A549 (cell line): ENCODE measurements around the gene FGF7.

Source experiments
- CHD2 ChIP-seq: fragments of 150-350 bp; IDR thresholded peaks from 2 replicates; pipeline ENCODE4 v1.6.1; 2014; ENCODE audit warnings: low read length; ENCODE audit not compliant: partially characterized antibody
- CHD4 ChIP-seq: fragments of 200-600 bp; sonication (generic); IDR thresholded peaks from 2 replicates; pipeline ENCODE4 v1.6.1; 2016; ENCODE audit warnings: antibody characterized with exemption, mild to moderate bottlenecking, borderline replicate concordance
- CTCF ChIP-seq: fragments of >200 bp; sonication (Bioruptor Twin); formaldehyde crosslinking; IDR thresholded peaks from 3 replicates; pipeline ENCODE4 v1.5.1; 2016
- KDM5A ChIP-seq: fragments of 200-600 bp; sonication (generic); IDR thresholded peaks from 2 replicates; pipeline ENCODE4 v1.6.1; 2016; ENCODE audit warnings: antibody characterized with exemption, mild to moderate bottlenecking
- POLR2A ChIP-seq: IDR thresholded peaks from 2 replicates; pipeline ENCODE4 v1.6.1; 2012; ENCODE audit warnings: mild to moderate bottlenecking, low read length

DNA sequence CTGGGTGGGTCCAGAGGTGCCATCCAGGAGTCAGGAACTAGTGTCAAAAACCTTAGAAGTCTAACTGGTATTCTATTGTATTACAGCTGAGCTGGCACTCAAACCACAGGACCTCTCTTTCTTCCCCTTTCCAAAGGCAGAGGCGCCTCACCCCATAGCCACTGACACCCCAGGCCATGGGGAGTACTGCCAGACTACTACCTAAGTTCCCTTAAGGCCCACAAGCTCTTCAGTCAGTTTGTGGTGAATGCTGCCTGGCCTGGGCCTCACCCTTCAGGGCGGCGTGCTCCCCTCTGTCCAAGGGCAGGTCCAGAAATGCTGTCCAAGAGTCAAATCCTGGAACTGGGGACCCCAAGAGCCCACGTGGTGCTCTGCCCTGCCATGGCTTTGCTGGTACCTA, 43.0 kb upstream of the FGF7 start:
- TF ChIP-seq CTCF (no peak), CHD4 (no peak), CHD2 (no peak), POLR2A (no peak), KDM5A (no peak)
